K562 (cell line): Measurements from ENCODE around the gene MTFR2. TPM values are rescaled to one million over a fixed set of nuclear protein-coding genes. Genes with fewer than 3 reads are reported as not detected.

ENCODE experiments used
- ATAC-seq: fragments of 200-7000 bp; cut with Tn5 transposase; 3 replicates; pipeline ENCODE4 v1.9.1; 2020; ENCODE audit warnings: moderate library complexity
- BruUV-seq: library from RNA; stranded (reverse); fragments of 400-500 nt; replicated peaks from 2 replicates; lab custom pipeline; 2021; lab: Mats Ljungman, UMichigan
- CTCF ChIA-PET: fragments of 300-600 bp; formaldehyde crosslinking; extraction: SDS; loops from one replicate; lab custom pipeline; 2021; ENCODE audit warnings: low intra/inter-chr PET ratio; lab: Yijun Ruan, JAX
- POLR2A ChIA-PET: fragments of 300-600, 350-650 bp; sonication (Branson Sonifier 250); formaldehyde crosslinking; extraction: SDS; loops from one replicate; lab custom pipeline; 2021; ENCODE audit warnings: antibody characterized with exemption, inconsistent platforms; lab: Yijun Ruan, JAX
- DNase-seq, 4 experiments: peaks; one replicate each; pipeline versions ENCODE4 v3.0.0 to v3.0.0-alpha.2; 2011 to 2018; ENCODE audit warnings: low spot score in 3 of 4, mixed read lengths in 3 of 4; ENCODE audit errors: extremely low read depth in 1 of 4
- FAIRE-seq: peaks from 2 replicates; lab custom pipeline; 2011; peaks lifted over from hg19 to GRCh38; lab: Jason Lieb, UNC
- H2AFZ ChIP-seq: 2 replicates; pipeline ENCODE4 v1.6.0; 2011; ENCODE audit warnings: low read depth, low read length, control low read depth, inconsistent platforms
- H3K27ac ChIP-seq: fragments of 200-600 bp; 3 replicates; pipeline ENCODE4 v1.8.0; 2011; ENCODE audit warnings: low read depth, mild to moderate bottlenecking, control low read depth, inconsistent platforms, low read length, moderate library complexity, mixed read lengths; ENCODE audit errors: extremely low read depth
- H3K27me3 ChIP-seq, 2 experiments: fragments of 300-600 bp in 1 of 2; 2 replicates in 1 of 2; 3 replicates in 1 of 2; pipeline versions ENCODE4 v1.6.0 to v1.8.0; 2011; ENCODE audit warnings: inconsistent platforms in 2 of 2, low read length in 2 of 2, mild to moderate bottlenecking in 1 of 2, mixed read lengths in 1 of 2, moderate library complexity in 1 of 2; ENCODE audit not compliant: control insufficient read depth in 2 of 2, insufficient read depth in 2 of 2
- H3K36me3 ChIP-seq: fragments of 300-600 bp; 3 replicates; pipeline ENCODE4 v1.8.0; 2011; ENCODE audit warnings: mild to moderate bottlenecking, low read length, inconsistent platforms; ENCODE audit not compliant: control insufficient read depth, insufficient read depth
- H3K4me1 ChIP-seq, 2 experiments: fragments of 200-600 bp in 1 of 2; replicated peaks in 1 of 2; 2 replicates in 1 of 2; 3 replicates in 1 of 2; pipeline versions ENCODE4 v1.5.1 to v1.8.0; 2011; ENCODE audit warnings: inconsistent platforms in 2 of 2, low read length in 2 of 2, mild to moderate bottlenecking in 1 of 2, mixed read lengths in 1 of 2, moderate library complexity in 1 of 2; ENCODE audit not compliant: control insufficient read depth in 2 of 2, insufficient read depth in 2 of 2
- H3K4me2 ChIP-seq: 2 replicates; pipeline ENCODE4 v1.6.1; 2011; ENCODE audit warnings: low read length, control low read depth, inconsistent platforms, mixed read lengths; ENCODE audit not compliant: insufficient read depth
- H3K4me3 ChIP-seq: fragments of 200-600 bp; sonication (generic), shearing (Covaris generic); 2 replicates; pipeline ENCODE4 v1.5.1; 2016; ENCODE audit warnings: control low read depth, inconsistent platforms
- H3K79me2 ChIP-seq: fragments of 200-600 bp; 3 replicates; pipeline ENCODE4 v1.8.0; 2011; ENCODE audit warnings: low read length, inconsistent platforms; ENCODE audit not compliant: control insufficient read depth, insufficient read depth
- H3K9ac ChIP-seq, 2 experiments: 2 replicates each; pipeline versions ENCODE4 v1.6.0 to v1.6.1; 2011; ENCODE audit warnings: low read depth in 2 of 2, low read length in 2 of 2, control low read depth in 1 of 2, inconsistent platforms in 1 of 2, mild to moderate bottlenecking in 1 of 2, mixed read lengths in 1 of 2; ENCODE audit not compliant: insufficient read depth in 1 of 2
- H3K9me1 ChIP-seq: one replicate; pipeline ENCODE4 v1.6.0; 2011; ENCODE audit warnings: inconsistent platforms, mild to moderate bottlenecking, low read length, moderate library complexity; ENCODE audit not compliant: control insufficient read depth, insufficient read depth
- H3K9me3 ChIP-seq: replicated peaks from 2 replicates; pipeline ENCODE4 v1.5.1; 2011; ENCODE audit warnings: low read depth, low read length, inconsistent platforms; ENCODE audit not compliant: control insufficient read depth, insufficient read depth
- H4K20me1 ChIP-seq: replicated peaks from 2 replicates; pipeline ENCODE4 v1.6.1; 2011; ENCODE audit warnings: low read length, inconsistent platforms, mixed read lengths; ENCODE audit not compliant: control insufficient read depth, insufficient read depth
- ARID1B ChIP-seq: fragments of 450-650 bp; IDR thresholded peaks from 2 replicates; pipeline ENCODE4 v1.6.1; 2016; ENCODE audit warnings: antibody characterized with exemption, mild to moderate bottlenecking, inconsistent platforms
- ARID3A ChIP-seq: IDR thresholded peaks from 2 replicates; pipeline ENCODE4 v1.6.1; 2012; ENCODE audit warnings: low read depth, low read length, improper control_type of control experiment, borderline replicate concordance
- CBFA2T3 ChIP-seq: fragments of 450-650 bp; IDR thresholded peaks from 2 replicates; pipeline ENCODE4 v1.6.1; 2017
- ELK3 ChIP-seq: fragments of 450-650 bp; formaldehyde crosslinking; IDR thresholded peaks from 2 replicates; pipeline ENCODE4 v1.4.0; 2020; ENCODE audit warnings: mild to moderate bottlenecking
- EP300 ChIP-seq: IDR thresholded peaks from 2 replicates; pipeline ENCODE4 v1.6.1; 2012; ENCODE audit warnings: low read length, improper control_type of control experiment
- HDAC3 ChIP-seq: fragments of 450-650 bp; IDR thresholded peaks from 2 replicates; pipeline ENCODE4 v1.6.1; 2018; ENCODE audit warnings: borderline replicate concordance, mild to moderate bottlenecking, moderate library complexity; ENCODE audit not compliant: partially characterized antibody
- KDM1A ChIP-seq, 2 experiments: fragments of 450-650 bp; IDR thresholded peaks; 2 replicates each; pipeline ENCODE4 v1.6.1; 2016; ENCODE audit warnings: mild to moderate bottlenecking in 2 of 2
- KLF16 ChIP-seq: IDR thresholded peaks from 2 replicates; pipeline ENCODE4 v1.6.1; 2016; ENCODE audit warnings: antibody characterized with exemption
- MYC ChIP-seq, 2 experiments: fragments of 250-450 bp in 1 of 2; sonication (Bioruptor Pico) in 1 of 2; IDR thresholded peaks; 2 replicates each; pipeline versions ENCODE4 v1.5.1 to v1.6.1; 2012 to 2021; ENCODE audit warnings: low read depth in 2 of 2, borderline replicate concordance in 1 of 2, improper control_type of control experiment in 1 of 2, low read length in 1 of 2, mild to moderate bottlenecking in 1 of 2, moderate library complexity in 1 of 2
- NBN ChIP-seq: fragments of 450-650 bp; IDR thresholded peaks from 2 replicates; pipeline ENCODE4 v1.6.1; 2016; ENCODE audit warnings: low read depth, mild to moderate bottlenecking
- NFRKB ChIP-seq: fragments of 450-650 bp; IDR thresholded peaks from 2 replicates; pipeline ENCODE4 v1.6.1; 2016; ENCODE audit warnings: low read depth
- NR4A1 ChIP-seq, 2 experiments: fragments of 250-450 bp in 1 of 2; fragments of 450-650 bp in 1 of 2; sonication (Bioruptor Pico) in 1 of 2; IDR thresholded peaks; 2 replicates each; pipeline versions ENCODE4 v1.4.0 to v1.6.1; 2016 to 2020; ENCODE audit warnings: mild to moderate bottlenecking in 2 of 2, missing compliant biosample characterization in 1 of 2, missing genetic modification characterization in 1 of 2, moderate library complexity in 1 of 2
- POLR2AphosphoS5 ChIP-seq: IDR thresholded peaks from 2 replicates; pipeline ENCODE4 v1.6.1; 2011; ENCODE audit warnings: mild to moderate bottlenecking, low read depth, low read length, moderate library complexity; ENCODE audit not compliant: control insufficient read depth, insufficient read depth
- RCOR1 ChIP-seq, 2 experiments: IDR thresholded peaks; 2 replicates each; pipeline ENCODE4 v1.6.1; 2012; ENCODE audit warnings: low read depth in 2 of 2, low read length in 2 of 2, borderline replicate concordance in 1 of 2, improper control_type of control experiment in 1 of 2
- SOX6 ChIP-seq: fragments of 450-650 bp; IDR thresholded peaks from 2 replicates; pipeline ENCODE4 v1.6.1; 2014; ENCODE audit warnings: mild to moderate bottlenecking
- TCF3 ChIP-seq: sonication (generic); formaldehyde crosslinking; IDR thresholded peaks from 2 replicates; pipeline ENCODE4 v1.4.0; 2020; ENCODE audit warnings: mild to moderate bottlenecking, missing genetic modification reagents
- ZBTB2 ChIP-seq: fragments of 450-650 bp; IDR thresholded peaks from 2 replicates; pipeline ENCODE4 v1.6.1; 2016; ENCODE audit warnings: antibody characterized with exemption
- ZFPM2 ChIP-seq: fragments of 250-450 bp; sonication (Bioruptor Pico); IDR thresholded peaks from 2 replicates; pipeline ENCODE4 v1.5.1; 2022; ENCODE audit warnings: mild to moderate bottlenecking
- ZNF197 ChIP-seq: fragments of 200-800 bp; sonication (Bioruptor generic); IDR thresholded peaks from 2 replicates; pipeline ENCODE4 v1.6.1; 2016; ENCODE audit warnings: low read depth, missing genetic modification characterization, missing compliant biosample characterization
- WGBS: fragments of 100-300 bp; shearing (Covaris generic); methylation state at CpG from one replicate; pipeline ENCODE4 v1.1.6; 2016; ENCODE audit warnings: low coverage, mixed read lengths; ENCODE audit not compliant: insufficient coverage; ENCODE audit errors: missing lambda C conversion rate; 5-methylcytosine and 5-hydroxymethylcytosine counted together
- in situ Hi-C: fragments of 300-500 bp; cut with MboI; formaldehyde crosslinking; loops from 4 replicates; pipeline ENCODE4 v1.15.0; 2018; ENCODE audit warnings: inconsistent platforms, mixed read lengths
- intact Hi-C: fragments of 100-400 bp; cut with micrococcal nuclease; formaldehyde crosslinking; loops from 2 replicates; pipeline ENCODE4 v1.14.2; 2022
- polyA plus RNA-seq, 8 experiments: library from polyadenylated mRNA; depleted of rRNA in 4 of 8; stranded (reverse) in 5 of 8; unstranded in 3 of 8; fragments of >200 nt; fragmentation: Nextera tagmentation in 2 of 8; fragmentation: Illumina TruSeq in 1 of 8; extraction: Ambion mirVana in 2 of 8; extraction: Trizol in 1 of 8; gene quantifications; 2 replicates each; pipeline versions ENCODE4 v1.2.1 to v1.2.3, GENCODE V29; 2011 to 2014; ENCODE audit warnings: inconsistent platforms in 1 of 8, missing spikeins in 1 of 8
- total RNA-seq, 7 experiments: library from RNA; depleted of rRNA in 6 of 7; stranded (reverse); fragments of >200 nt in 6 of 7; fragmentation: Illumina TruSeq in 2 of 7; extraction: Trizol in 2 of 7; gene quantifications; 2 replicates each; pipeline versions ENCODE4 v1.2.1 to v1.2.3, GENCODE V29; 2011 to 2021; ENCODE audit warnings: low replicate concordance in 1 of 7

MTFR2 gene
- total and polyA plus RNA-seq, 9 of the 15 experiments (the other 6 are each of a cell fraction or from before 2014, with no cell fraction given) = 10.1 to 63.3 (median 45.9) TPM

GRCh38 chr6:136251394-136251793 is 1.3 kb upstream of the MTFR2 start:
- H3K36me3 ChIP-seq = peaks cover 23% of the 10 kb centered on the region
- no peaks in the 10 kb centered on the region for H3K27me3 ChIP-seq
- POLR2A ChIA-PET = interaction anchor here (0.6 to 9.9 kb wide), 11 partner anchors 9 to 72 kb away, joined by 3 to 176 read pairs (median 15); partner anchors contain the start of gene BCLAF1
- peak overlapping the region; percentile 88; the same call in 1 of the 2 replicates for H3K4me3 ChIP-seq
- H2AFZ ChIP-seq = 0 out of 2 replicates have a peak overlapping the region, but pooled peaks have one; percentile 91
- no TSS peak for BruUV-seq
- ATAC-seq = peak; percentile 27
- no peaks in the 10 kb centered on the region for H3K9me1 ChIP-seq
- peaks cover 0 to 20% of the 10 kb centered on the region in 2 experiments; a peak in 2 of 5 replicates for H3K4me1 ChIP-seq
- H4K20me1 ChIP-seq = no peaks in the 10 kb centered on the region
- in situ Hi-C loops (no loop called here), intact Hi-C loops (loop anchor here (2.0 kb wide), 1 partner anchor 37 kb away; the partner anchor contains the start of gene BCLAF1)
- no peaks in the 10 kb centered on the region for H3K9me3 ChIP-seq
- no peak overlapping the region for H3K27ac ChIP-seq
- WGBS = 3% methylated on average over 4 of the region's 4 CpGs
- CTCF ChIA-PET = no interaction called here
- FAIRE-seq = peak; percentile 65
- peak; percentile 48 to 64 (median 55) for DNase-seq
- H3K4me2 ChIP-seq = peak overlapping the region; percentile 98
- H3K9ac ChIP-seq = peak overlapping the region in 1 of 2 experiments; percentile 93; a peak in 1 of 4 replicates
- peaks cover 18% of the 10 kb centered on the region for H3K79me2 ChIP-seq
- TF ChIP-seq RCOR1 (IDR thresholded peaks at IDR 0.05; ENCODE audit: borderline replicate concordance in 1 of 2, low read depth in 2 of 2, low read length in 2 of 2) (peak; percentile 96 to 100), NR4A1 (CRISPR knock-in tag; IDR thresholded peaks at IDR 0.05) (no peak), NR4A1 (tag; IDR thresholded peaks at IDR 0.05) (peak; percentile 69; the same call in 1 of the 2 replicates), TCF3 (CRISPR knock-in tag) (peak; percentile 85), MYC (IDR thresholded peaks at IDR 0.05; ENCODE audit: low read depth, low read length) (peak; percentile 32; the same call in 1 of the 2 replicates), MYC (CRISPR knock-in tag; IDR thresholded peaks at IDR 0.05; ENCODE audit: borderline replicate concordance, low read depth) (no peak), ZBTB2 (no peak), NBN (peak; percentile 44; the same call in 1 of the 2 replicates), KLF16 (peak; percentile 79), CBFA2T3 (peak; percentile 94), KDM1A (IDR thresholded peaks at IDR 0.05) (peak; percentile 99), NFRKB (no peak), ZFPM2 (CRISPR knock-in tag) (0 out of 2 replicates have a peak, but pooled peaks have one; percentile 8), HDAC3 (peak; percentile 66), ARID1B (peak; percentile 93), ARID3A (peak; percentile 46; the same call in 1 of the 2 replicates), POLR2AphosphoS5 (peak; percentile 88), EP300 (peak; percentile 78), ZNF197 (CRISPR knock-in tag) (no peak), SOX6 (peak; percentile 51), ELK3 (CRISPR knock-in tag) (no peak)
